ENCODE measurements around the gene ARHGEF26.

- TF ChIP-seq, protein P1, sequence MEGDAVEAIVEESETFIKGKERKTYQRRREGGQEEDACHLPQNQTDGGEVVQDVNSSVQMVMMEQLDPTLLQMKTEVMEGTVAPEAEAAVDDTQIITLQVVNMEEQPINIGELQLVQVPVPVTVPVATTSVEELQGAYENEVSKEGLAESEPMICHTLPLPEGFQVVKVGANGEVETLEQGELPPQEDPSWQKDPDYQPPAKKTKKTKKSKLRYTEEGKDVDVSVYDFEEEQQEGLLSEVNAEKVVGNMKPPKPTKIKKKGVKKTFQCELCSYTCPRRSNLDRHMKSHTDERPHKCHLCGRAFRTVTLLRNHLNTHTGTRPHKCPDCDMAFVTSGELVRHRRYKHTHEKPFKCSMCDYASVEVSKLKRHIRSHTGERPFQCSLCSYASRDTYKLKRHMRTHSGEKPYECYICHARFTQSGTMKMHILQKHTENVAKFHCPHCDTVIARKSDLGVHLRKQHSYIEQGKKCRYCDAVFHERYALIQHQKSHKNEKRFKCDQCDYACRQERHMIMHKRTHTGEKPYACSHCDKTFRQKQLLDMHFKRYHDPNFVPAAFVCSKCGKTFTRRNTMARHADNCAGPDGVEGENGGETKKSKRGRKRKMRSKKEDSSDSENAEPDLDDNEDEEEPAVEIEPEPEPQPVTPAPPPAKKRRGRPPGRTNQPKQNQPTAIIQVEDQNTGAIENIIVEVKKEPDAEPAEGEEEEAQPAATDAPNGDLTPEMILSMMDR (conservative IDR thresholded peaks at IDR 0.05; ENCODE audit: low read depth in 2 of 2) = no peak
- no peak for TF ChIP-seq POLR2AphosphoS5 (IDR thresholded peaks at IDR 0.05; ENCODE audit: low read depth)
- TF ChIP-seq EZH2phosphoT487 (IDR thresholded peaks at IDR 0.05; ENCODE audit: unreplicated experiment) = no peak
- TF ChIP-seq EZH2 (IDR thresholded peaks at IDR 0.05; ENCODE audit: low read depth, unreplicated experiment) = no peak
- TF ChIP-seq, protein P2, sequence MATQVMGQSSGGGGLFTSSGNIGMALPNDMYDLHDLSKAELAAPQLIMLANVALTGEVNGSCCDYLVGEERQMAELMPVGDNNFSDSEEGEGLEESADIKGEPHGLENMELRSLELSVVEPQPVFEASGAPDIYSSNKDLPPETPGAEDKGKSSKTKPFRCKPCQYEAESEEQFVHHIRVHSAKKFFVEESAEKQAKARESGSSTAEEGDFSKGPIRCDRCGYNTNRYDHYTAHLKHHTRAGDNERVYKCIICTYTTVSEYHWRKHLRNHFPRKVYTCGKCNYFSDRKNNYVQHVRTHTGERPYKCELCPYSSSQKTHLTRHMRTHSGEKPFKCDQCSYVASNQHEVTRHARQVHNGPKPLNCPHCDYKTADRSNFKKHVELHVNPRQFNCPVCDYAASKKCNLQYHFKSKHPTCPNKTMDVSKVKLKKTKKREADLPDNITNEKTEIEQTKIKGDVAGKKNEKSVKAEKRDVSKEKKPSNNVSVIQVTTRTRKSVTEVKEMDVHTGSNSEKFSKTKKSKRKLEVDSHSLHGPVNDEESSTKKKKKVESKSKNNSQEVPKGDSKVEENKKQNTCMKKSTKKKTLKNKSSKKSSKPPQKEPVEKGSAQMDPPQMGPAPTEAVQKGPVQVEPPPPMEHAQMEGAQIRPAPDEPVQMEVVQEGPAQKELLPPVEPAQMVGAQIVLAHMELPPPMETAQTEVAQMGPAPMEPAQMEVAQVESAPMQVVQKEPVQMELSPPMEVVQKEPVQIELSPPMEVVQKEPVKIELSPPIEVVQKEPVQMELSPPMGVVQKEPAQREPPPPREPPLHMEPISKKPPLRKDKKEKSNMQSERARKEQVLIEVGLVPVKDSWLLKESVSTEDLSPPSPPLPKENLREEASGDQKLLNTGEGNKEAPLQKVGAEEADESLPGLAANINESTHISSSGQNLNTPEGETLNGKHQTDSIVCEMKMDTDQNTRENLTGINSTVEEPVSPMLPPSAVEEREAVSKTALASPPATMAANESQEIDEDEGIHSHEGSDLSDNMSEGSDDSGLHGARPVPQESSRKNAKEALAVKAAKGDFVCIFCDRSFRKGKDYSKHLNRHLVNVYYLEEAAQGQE (IDR thresholded peaks at IDR 0.05; ENCODE audit: unreplicated experiment) = no peak
- TF ChIP-seq, protein P3, sequence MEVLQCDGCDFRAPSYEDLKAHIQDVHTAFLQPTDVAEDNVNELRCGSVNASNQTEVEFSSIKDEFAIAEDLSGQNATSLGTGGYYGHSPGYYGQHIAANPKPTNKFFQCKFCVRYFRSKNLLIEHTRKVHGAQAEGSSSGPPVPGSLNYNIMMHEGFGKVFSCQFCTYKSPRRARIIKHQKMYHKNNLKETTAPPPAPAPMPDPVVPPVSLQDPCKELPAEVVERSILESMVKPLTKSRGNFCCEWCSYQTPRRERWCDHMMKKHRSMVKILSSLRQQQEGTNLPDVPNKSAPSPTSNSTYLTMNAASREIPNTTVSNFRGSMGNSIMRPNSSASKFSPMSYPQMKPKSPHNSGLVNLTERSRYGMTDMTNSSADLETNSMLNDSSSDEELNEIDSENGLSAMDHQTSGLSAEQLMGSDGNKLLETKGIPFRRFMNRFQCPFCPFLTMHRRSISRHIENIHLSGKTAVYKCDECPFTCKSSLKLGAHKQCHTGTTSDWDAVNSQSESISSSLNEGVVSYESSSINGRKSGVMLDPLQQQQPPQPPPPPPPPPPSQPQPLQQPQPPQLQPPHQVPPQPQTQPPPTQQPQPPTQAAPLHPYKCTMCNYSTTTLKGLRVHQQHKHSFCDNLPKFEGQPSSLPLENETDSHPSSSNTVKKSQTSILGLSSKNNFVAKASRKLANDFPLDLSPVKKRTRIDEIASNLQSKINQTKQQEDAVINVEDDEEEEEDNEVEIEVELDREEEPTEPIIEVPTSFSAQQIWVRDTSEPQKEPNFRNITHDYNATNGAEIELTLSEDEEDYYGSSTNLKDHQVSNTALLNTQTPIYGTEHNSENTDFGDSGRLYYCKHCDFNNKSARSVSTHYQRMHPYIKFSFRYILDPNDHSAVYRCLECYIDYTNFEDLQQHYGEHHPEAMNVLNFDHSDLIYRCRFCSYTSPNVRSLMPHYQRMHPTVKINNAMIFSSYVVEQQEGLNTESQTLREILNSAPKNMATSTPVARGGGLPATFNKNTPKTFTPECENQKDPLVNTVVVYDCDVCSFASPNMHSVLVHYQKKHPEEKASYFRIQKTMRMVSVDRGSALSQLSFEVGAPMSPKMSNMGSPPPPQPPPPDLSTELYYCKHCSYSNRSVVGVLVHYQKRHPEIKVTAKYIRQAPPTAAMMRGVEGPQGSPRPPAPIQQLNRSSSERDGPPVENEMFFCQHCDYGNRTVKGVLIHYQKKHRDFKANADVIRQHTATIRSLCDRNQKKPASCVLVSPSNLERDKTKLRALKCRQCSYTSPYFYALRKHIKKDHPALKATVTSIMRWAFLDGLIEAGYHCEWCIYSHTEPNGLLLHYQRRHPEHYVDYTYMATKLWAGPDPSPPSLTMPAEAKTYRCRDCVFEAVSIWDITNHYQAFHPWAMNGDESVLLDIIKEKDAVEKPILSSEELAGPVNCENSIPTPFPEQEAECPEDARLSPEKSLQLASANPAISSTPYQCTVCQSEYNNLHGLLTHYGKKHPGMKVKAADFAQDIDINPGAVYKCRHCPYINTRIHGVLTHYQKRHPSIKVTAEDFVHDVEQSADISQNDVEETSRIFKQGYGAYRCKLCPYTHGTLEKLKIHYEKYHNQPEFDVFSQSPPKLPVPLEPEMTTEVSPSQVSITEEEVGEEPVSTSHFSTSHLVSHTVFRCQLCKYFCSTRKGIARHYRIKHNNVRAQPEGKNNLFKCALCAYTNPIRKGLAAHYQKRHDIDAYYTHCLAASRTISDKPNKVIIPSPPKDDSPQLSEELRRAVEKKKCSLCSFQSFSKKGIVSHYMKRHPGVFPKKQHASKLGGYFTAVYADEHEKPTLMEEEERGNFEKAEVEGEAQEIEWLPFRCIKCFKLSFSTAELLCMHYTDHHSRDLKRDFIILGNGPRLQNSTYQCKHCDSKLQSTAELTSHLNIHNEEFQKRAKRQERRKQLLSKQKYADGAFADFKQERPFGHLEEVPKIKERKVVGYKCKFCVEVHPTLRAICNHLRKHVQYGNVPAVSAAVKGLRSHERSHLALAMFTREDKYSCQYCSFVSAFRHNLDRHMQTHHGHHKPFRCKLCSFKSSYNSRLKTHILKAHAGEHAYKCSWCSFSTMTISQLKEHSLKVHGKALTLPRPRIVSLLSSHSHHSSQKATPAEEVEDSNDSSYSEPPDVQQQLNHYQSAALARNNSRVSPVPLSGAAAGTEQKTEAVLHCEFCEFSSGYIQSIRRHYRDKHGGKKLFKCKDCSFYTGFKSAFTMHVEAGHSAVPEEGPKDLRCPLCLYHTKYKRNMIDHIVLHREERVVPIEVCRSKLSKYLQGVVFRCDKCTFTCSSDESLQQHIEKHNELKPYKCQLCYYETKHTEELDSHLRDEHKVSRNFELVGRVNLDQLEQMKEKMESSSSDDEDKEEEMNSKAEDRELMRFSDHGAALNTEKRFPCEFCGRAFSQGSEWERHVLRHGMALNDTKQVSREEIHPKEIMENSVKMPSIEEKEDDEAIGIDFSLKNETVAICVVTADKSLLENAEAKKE (CRISPR knock-in tag; IDR thresholded peaks at IDR 0.05) = no peak
- TF ChIP-seq ZNF331 (CRISPR knock-in tag; IDR thresholded peaks at IDR 0.05; ENCODE audit: low read depth) = no peak
These were observed 18.8 kb downstream of the ARHGEF26 start for GRCh38 chr3:154139996-154140436.

All from GM23338 (cell line).